GM21723 (cell line): ENCODE data around the gene MT1G.
"Not testable (repeated sequence)": the region's sequence is repeated elsewhere in the genome, so short reads cannot be mapped to it uniquely, and the experiment has no call there.

Experiments
- ATAC-seq: cut with Tn5 transposase; IDR thresholded peaks from one replicate; pipeline ENCODE4 v1.9.1; 2021; ENCODE audit warnings: mild to moderate bottlenecking, moderate library complexity; ENCODE audit not compliant: unreplicated experiment

The MT1G gene

DNA sequence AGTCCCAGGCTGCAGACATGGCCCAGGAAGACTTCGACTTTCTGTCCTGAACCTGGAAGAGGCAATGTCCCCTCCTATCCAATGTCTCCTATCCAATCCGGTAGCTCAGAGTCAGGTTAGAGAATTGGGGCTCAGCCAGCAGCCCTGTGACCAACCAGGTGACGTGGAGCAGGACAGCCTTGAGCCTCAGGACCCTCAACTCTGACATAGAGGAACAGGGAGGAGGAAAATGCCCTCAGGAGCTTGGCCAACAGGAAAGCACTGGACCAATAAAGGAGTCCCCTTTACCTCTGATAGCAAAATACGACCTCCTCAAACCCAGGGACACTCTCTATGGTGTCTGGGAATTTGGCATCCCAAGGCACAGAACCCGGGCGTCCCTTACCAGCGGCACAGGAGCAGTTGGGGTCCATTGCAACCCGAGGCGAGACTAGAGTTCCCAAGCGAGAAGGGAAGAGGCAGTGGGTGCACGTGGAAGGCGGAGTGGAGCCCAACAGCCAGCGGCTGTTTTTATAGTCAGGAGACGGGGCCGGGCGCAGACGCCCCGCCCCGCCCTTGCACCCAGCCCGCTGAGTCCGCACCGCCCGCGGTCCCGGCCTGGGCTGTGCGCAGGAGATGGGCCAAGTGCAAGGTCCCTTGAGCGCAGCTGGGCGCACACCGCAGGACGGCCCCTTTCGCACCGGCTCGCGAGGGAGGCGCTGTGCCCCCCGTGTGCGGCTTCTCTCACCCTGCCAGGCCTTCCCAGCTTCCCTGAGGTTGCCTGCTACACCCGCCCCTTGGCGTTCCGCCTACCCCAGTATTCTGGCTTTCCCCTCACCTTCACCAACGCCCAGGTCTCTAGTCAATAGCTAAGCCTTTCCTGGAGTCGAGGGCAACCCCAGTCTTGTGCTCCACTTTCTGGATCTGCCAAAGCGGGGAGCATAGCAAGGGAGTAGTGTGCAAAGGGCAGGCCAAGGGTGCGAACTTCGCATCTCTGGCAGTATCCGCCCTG is at the start of gene MT1G:
MT1G (minus strand) TSS at position 485 of the 991 bp plus-strand sequence; CDS start at position 413, 72 bp downstream.
- no peak for ATAC-seq

DNA sequence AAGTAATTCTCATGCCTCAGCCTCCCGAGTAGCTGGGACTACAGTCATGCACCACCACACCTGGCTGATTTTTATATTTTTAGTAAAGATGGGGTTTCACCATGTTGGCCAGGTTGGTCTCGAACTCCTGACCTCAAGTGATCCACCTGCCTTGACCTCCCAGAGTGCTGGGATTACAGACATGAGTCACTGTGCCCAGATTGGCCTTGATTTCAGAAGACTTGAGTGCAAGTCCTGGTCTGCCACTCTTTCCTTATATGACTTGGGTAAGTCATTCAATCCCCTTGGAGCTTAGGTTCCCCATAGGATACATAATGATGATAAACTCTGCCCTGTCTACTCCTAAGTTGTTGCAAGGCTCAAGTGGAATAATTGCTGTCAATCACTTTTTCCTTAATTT is 49.7 kb upstream of the MT1G start:
- not testable (repeated sequence) for ATAC-seq

DNA sequence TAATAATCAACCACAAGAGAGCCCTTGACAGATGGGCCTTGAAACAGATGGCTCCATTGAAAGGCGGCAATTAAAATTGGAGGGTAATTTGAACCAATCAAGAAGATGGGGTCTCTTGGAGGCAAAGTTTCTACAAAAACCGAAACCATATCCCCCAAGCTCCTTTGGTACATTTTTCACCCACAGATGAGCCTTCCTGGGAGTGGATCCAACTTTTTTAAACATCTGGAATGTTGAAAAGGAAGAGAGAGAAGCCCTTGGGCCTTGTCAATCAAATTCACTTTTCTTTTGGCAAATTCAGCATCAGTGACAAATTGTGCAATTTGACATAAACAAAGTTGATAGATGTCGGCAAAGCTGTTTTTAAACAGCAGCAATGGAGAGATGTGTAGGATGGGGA is 48.9 kb upstream of the MT1G start:
- no peak for ATAC-seq

DNA sequence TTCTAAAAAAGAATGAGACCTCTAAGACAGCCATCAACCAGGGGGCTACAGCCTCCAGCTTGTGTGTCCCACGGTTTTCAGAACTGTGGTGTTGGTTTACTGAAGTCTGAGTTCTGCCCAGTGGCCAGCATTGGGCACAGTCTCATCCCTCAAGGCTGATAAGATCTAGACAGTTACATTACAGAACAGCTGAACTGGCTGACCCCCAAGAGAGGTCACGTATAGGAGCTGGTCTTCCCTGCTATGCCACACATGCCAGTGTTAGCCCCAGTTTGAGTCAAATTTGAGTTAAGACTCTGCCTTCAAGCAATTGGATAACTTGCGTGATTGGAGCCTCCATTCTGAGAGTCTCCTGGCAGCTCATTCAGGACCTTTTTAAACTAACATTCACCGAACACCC is 47.3 kb upstream of the MT1G start:
- ATAC-seq = no peak

DNA sequence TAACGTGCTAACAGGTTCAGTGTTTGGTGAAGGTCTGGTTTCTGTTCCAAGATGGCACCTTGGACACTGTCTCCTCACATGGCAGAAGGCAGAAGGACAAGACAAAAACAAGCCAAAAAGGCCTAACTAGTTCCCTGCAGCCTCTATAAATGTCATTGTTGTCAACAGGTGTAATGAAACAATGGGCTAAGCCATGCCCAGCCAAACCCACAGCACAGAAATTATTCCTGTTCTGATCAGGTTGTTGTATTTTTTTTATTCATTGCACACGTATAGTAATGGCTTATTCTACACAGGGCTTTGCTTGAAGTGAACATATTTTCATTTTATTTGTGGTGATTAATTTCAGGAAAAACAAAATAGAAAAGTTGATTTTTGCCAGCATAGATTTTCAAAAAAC is 45.9 kb upstream of the MT1G start:
- ATAC-seq = no peak

DNA sequence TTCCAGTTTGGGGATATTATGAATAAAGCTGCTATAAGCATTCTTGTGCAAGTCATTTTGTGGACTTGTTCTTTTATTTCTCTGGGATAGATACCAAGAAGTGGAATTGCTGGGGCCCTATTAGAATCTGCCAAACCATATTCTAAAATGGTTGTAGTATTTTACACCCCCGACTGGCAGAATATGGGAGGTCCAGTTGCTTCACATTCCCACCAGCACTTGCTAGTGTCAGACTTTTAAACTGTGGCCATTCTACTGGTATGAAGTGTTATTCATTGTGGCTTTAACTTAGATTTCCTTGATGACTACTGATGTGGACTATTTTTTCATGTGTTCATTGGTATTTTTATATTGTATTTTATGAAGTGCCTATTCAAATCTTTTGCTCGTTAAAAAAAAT is 44.0 kb upstream of the MT1G start:
- no peak for ATAC-seq

DNA sequence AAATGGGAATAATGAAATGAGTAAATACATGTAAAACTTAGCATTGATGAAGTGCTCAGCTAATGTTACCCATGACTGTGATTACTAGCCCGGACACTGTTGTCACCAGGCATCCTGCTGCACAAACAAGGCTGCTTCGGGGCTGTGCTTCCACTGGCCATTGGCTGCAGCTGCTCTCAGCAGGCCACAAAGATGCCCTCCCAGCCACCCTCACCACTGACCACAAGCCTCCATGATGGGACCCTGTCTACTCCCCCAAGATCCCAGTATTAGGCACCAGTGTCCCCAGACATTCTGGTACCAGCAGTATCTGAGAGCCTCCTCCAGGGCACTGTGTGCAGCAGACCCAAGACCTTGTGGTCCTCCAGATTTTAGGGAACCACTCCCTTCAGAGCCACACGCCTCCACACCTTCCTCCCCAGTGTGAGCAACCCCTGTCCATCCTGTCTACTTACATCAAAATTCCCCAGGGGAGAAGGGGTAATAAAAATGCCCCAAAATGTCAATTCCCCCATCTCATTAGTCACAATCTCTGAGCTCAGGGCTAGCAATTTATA is 42.4 kb upstream of the MT1G start:
- no peak for ATAC-seq

DNA sequence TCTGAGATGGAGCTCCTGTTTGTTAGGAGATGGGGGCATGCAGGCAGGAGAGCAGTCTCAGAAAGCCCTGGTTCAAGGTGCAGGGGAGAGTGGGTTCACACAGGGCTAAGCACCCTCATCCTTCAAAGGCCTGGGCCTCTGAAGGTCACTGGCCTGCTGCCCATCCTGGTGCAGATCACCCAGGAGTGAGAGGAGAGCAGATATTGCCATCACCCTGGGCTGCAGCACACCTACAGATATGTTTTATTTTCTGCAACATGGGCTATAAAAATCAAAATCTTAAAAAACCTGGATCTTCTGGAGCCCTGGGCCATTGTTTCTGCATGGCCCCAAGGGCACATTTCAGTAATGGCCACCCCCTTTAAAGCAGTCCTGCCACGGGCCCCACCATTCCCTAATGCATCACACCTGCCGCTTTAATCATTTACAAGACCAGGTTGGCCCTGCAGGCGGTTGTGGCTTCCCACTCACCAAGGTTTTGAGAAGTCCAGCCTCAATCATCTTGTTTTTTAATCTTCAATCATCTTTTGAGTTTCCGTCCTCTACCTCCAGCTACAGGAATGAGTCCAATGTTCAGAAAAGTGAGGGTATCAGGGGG is 41.7 kb upstream of the MT1G start:
- no peak for ATAC-seq

DNA sequence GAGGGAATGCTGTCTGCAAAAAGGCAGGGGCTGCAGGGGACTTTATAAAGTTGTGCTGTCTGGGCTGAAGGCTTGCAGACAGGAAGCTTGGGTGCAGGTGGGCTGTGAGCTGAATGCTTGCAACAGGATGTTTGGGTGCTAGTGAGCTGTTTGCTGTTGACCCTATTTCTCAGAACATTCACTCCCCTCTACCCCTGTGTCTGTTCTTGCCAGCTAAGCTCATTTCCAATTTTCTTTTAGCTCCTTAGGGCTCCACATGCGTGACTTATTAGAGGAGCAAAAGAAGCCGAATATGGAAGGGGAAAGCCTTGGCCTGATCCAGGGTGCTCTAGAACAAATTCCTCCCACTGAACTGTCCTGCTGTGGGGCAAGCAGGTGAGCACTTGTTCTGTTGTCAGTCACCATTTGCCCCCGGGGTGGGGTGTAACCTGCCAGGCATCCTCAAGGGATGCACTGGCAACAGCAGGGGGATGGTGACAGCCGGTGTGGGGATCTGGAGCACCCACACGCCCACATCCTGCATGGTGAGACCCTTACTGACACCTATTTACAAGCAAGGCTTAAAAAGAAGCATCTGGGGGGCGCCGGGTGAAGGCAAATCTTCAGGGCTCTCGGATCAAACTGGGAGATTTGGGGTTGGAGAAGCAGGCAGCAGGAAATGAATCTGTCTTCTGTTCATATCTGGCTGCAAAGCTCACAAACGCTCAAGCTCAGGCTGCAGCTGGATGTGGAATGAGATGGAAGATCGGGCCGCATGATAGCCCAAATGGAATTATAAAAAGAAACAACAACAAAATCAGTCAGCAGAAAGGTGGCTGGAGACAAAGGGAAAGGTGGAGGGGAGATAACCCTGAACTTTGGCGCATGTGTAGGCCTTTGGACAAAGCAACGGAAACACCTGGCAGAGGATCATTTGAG is 40.9 kb upstream of the MT1G start:
- no peak for ATAC-seq

DNA sequence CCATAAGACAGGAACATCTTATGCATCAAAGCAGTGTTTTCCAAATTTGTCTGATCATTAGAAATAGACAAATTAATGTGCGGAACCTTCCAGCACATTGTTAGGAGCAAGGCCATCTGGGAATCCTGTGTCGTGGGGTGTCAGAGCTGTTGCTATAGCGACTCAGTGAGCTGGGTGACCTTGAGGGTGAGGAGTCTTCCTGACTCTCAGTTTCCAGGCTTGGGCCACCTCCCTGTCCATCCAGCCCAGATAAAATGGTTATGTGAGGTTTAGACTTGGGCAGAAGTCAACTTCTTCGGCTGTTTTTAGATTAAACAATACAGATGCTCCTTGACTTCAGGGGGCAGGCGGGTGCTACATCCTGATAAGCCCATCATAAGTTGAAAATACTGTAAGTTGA is 35.0 kb upstream of the MT1G start:
- ATAC-seq = no peak

DNA sequence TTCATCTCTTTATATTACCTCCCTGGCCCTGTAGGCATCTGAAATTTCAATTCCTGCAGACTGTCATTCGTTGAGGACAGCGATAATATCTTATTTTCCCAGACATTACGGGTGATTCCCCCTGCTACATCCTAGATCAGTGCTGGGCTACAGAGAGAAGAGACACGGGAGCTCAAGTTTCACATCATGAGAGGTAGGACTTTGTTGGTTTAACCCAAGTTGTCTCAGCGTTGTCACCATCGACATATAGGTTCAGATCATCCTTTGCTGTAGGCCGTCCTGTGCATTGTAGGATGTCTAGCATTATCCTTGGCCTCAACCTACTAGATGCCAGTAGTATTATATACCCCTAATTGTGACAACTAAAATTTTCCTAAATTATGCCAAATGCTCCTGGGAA is 33.7 kb upstream of the MT1G start:
- no peak for ATAC-seq

DNA sequence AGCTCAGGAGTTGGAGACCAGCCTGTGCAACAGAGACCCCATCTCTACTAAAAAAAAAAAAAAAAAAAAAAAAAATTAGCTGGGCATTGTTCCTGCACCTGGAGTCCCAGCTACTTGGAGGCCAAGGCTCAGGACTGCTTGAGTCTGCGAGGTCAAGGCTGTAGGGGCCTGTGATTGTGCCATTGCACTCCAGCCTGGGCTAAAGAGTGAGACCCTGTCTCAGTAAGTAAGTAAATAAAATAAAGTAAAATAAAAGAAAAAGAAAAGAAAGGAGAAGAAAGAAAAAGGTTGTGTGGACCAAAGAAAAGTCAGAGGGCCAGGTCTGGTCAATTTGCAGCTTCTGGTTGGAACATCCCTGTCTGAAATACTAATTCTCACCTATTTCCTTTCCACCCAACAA is 32.8 kb upstream of the MT1G start:
- ATAC-seq = no peak

DNA sequence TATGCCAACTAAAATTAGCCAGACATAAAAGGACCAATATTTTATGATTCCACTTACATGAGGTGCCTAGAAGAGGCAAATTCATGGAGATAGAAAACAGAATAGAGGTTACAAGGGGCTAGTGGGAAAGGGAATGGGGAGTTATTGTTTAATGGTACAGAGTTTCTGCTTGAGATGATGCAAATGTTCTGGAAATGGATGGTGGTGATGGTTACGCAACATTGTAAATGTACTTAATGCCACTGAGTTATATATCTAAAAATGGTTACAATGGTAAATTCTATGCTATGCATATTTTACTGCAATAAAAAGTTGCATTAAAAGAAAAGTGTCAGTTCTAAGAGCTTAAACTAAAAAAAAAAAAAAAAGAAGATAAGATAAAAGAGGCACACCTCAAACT is 32.3 kb upstream of the MT1G start:
- ATAC-seq = no peak

DNA sequence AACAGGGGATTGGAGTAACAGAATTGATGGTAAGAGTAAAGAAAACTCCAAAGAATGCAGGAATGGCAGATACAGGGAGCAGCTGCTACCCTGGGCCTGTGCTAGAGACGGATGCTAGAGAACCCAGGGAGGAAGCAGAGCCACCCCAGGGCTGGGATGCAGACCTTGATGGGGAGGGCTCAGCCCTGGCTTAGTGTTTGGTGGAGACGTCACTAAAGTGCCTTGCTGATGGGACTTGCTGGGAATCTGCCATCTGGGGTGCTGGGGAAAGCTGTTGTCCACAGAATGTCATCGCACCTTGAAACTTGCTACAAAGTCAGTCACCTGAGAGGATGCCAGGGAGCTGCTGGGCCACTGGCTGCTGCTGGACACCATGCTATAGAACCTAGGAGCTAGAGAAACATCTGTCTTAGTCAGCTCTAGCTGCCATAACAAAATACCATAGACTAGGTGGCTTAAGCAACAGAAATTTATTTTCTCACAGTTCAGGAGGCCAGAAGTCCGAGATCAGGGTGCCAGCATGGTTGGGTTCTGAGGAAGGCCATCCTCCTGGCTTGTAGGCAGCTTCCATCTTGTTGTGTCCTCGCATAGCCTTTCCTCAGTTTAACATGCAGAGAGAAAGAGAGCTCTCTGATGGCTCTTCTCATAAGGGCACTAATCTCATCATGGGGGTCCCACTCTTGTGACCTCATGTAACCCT is 29.7 kb upstream of the MT1G start:
- ATAC-seq = no peak

DNA sequence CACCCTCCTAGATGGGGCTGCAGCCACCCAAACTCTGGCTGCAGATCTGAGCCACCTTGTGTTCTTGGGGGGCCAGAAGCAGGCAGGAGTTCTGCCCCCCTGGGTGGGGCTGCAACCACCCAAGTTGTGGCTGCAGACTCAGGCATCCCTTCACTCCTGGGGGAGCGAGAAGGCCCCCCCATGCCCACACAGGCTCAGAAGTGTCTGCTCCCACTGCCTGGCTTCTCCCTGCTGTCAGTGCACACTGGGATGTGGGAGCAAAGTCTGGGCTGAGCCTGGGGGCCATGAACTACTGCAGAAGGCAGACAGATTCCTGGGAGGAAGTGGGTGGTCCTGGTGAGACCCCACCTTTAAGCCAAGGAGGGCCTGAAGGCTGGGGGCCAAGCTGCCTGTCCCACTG is 27.4 kb upstream of the MT1G start:
- no peak for ATAC-seq

DNA sequence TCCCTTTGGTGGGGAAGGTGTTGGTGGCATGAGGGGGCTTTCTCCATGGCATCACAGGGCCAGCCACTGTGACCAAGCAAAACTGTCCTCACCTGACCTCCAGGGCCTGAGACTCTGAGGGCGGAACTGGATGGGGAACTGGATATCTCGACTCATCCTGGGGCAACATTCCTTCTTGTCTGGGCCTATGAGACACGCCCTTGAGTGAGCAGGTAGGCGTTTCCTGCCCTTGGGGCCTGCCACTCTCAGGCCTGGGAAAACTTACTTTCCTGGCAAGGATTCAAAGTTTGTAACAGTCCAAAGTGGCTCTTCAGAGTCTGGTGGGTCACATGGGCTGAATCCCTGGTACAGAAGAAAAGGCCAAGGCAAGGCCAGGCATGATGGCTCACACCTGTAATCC is 24.0 kb upstream of the MT1G start:
- no peak for ATAC-seq

DNA sequence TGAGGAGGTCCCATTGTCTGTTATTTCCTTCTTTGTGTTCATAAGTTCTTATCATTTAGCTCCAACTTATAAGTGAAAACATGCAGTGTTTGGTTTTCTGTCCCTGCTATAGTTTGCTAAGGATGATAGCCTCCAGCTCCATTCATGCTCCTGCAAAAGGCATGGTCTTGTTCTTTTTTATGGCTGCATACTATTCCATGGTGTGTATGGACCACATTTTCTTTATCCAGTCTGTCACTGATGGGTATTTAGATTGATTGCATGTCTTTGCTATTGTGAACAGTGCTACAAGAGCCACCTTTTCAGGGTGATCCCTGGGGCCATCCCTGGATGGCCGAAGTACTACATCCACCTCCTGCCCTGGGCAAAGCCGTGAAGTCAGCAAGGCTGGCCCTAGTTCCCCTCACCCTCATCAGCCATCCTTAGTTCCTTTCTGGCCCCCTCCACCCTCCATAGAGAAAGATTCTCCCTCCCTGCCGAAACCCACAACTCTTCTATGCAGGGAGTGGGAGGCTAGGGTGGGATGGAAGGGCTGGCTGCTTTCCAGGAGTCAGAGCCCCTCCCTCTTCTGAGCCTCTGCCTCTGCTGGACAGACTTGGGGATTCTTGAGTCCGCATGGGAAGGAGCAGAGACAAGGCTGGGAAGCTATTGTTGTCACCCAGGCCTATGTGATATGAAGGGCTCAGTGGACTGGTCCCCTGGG is 22.7 kb upstream of the MT1G start:
- ATAC-seq = no peak

DNA sequence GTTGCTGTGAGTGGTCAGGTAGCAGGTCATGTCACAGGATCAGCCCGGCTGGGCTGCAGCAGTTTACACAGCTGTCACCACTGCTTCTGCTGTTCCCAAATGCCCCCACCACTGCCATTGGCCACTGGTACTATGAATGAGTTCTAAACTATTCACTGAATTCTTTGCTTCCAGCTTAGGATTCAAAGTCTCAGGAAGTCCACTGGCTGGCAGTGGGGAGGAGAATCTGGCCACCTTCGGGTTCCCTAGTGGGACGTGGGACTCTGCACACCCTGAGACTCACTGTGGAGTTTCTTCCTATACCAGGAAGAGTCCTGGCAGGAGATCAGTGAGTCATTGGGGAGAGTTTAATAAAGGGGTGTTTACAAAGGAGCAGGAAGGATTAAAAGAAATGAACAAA is 21.3 kb upstream of the MT1G start:
- no peak for ATAC-seq

DNA sequence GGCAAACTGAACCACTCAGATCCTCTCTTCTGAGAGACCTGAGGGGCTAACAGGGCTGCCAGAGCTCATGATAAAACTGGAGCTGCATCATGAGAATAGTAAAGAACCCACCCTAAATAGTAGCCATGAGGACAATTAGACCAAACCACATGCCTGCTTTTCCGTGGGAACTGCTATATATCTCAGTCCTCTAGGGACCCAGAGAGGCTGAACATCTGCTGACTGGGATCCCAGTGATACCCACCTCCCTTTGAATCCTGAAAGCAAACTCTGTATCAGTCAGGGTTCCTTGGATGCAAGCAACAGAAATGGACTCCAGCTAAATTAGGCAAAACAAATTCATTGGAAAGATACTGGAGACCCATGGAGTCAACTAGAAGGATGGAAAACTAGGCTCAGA is 20.9 kb upstream of the MT1G start:
- no peak for ATAC-seq

DNA sequence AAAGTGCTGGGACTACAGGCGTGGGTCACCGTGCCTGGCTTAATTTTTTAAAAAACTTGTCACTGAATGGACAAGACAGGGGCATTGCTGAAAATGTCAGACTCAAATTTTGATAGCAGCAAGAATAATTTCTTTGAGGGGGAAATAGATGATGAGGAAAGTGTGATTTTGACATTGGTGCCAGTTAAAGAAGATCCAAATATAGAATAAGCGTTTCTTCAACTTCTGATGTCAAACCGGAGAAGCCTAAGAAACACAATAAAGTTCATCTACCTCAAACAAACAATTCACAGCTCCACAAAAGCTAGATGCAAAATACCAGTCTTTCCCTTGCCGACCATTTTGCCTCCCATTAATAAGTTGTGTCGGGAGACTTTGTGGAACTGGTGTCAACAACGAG is 18.9 kb upstream of the MT1G start:
- no peak for ATAC-seq
